Thyroid gland (tissue), 4 donors: ENCODE data around the gene TIAM1.

Experiments
- CTCF ChIP-seq, 6 experiments: fragments of 200-600 bp in 3 of 6; fragments of 450-650 bp in 3 of 6; sonication (generic) in 3 of 6; IDR thresholded peaks; one replicate each; pipeline ENCODE4 v1.5.1; 2016 to 2019; ENCODE audit warnings: antibody characterized with exemption in 6 of 6, mild to moderate bottlenecking in 2 of 6, inconsistent platforms in 1 of 6, moderate library complexity in 1 of 6
- POLR2A ChIP-seq, 2 donors: fragments of 450-650 bp; IDR thresholded peaks; one replicate each; pipeline ENCODE4 v1.6.1; 2017; ENCODE audit warnings: antibody characterized with exemption in 2 of 2, mild to moderate bottlenecking in 2 of 2, moderate library complexity in 1 of 2

- no peak for TF ChIP-seq CTCF (IDR thresholded peaks at IDR 0.05)
- TF ChIP-seq POLR2A (IDR thresholded peaks at IDR 0.05): no peak
Observed at GRCh38 chr21:31176725-31177124, 167.3 kb downstream of the TIAM1 start.
